Measurements from ENCODE around the gene SDK1.
"Not testable (repeated sequence)": the region's sequence is repeated elsewhere in the genome, so short reads cannot be mapped to it uniquely, and the experiment has no call there.

The SDK1 gene

DNA sequence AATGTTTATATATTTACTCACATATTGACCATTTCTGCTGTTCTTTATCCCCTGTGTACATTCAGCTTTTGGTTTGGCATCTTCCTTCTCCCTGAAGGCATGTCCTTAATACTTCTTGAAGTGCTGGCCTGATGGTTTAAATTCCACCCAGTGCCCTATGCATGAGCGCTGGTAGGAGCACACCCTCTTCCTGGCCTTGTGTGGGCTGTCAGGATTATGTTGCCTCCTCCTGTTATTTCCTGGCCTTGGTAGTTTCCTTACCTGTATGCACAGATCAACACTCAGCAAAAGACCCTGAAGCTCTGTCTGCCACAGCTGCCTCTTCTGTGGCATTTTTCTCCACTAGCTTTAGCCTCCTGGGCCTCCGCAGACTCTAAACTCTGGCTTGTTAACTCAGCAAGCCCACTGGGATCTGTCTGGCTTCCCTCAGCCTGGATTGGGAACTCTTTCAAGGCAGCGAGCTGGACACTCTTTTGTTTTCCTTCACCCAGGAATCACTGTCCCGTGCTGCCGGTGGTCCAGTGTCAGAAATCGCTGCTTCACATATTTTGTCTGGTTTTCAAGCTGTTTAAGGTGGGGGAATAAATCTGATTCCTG is 595.2 kb downstream of the SDK1 start:
- DNase-seq, result no peak

DNA sequence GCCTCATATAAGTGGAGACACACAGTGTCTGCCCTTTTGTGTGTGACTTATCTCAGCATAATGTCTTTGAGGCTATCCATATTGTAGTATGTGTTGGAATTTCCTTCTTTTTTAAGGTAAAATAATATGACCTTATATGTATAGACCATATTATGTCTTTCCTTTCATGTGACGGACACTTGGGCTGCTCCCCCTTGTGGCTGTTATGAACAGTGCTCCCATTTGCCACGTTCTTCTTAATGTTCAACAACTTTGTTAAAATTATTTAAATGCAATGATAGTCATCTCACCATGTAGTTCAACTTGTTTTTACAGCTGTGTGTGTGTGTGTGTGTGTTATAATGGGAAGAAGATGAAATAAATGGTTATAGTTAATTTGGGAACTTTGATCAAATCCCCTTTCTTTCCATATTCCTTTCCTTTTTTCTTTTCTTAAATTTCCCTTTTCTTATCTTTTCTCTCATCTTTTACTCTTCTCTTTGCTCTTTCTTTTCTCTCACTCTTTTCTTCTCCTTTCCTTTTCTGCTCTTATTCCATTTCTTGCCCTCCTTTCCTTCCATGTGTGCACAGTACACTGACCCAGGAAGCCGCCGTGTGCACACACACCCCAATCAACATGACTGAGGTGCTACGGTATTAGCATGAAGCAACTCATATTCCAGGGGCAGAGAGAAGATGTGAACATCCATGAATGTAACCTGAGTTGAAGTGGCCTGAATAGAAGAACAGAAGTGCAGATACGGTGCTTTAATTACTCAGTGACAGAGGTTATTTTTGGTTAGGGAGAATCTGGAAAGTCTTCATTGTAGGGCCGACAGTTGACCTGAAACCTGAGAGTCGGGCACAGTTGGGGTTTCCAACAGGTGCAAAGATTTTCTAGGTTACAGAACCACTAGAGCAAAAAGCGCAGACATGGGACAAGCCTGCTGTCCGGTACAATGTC is 596.6 kb downstream of the SDK1 start:
- peak; percentile 55 to 56 for DNase-seq

DNA sequence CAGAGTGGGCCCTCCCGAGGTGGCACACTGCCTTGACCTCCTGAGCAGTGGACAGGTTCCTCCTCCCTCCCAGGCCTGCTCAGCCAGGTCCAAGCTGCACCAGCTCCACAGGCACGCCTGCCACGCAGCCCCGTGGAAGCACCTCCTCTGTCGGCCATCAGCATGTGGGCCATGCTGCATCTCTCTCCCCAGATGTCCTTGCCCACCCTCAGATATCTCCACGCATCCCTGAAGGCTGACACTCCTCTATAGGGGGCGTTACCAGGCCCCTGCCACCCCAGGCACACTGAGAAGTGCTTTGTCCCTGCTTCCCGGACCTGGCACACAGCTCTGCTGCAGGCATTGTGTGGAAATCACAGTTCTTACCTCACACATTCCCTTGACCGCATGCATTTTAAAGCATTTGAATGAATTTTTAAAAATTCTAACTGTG is 598.5 kb downstream of the SDK1 start:
- no peak for DNase-seq

DNA sequence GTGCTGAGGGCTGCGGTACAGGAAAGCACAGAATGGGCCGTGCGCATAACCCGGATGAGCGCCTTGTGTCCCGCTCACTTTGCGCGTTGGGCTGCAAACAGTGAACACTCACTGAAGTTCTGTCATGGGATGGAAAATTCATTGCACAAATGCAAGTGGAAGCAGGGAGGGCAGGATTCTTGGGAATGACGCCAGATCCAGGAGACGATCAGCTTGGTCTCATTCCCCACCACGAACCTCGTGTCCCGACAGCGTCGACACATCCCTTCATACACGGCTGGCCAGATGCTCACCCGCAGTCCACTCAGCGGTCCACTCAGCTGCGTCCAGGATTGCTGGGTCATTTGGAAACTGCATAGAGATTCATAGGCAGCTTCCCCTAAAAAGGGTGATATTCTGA is 607.1 kb downstream of the SDK1 start:
- DNase-seq, result no peak

DNA sequence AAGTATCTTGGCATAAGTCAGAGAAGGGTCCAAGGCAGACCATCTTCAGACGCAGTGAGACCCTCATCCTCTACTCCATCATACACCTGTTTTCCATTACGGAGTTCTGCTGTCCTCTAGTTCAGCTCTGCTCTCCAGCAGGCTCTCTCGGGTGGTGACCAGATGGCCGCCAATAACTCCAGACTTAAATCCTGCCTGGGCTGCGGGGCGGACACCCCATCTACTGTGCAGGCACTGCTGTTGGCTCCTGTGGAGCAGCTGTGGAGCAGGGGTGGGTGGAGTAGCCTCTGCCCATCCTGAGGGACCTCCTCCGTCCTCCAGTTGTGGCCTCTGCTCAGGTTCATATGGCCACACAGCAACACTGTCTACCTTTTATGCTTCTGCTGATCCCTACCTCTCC is 608.1 kb downstream of the SDK1 start:
- no peak for DNase-seq

DNA sequence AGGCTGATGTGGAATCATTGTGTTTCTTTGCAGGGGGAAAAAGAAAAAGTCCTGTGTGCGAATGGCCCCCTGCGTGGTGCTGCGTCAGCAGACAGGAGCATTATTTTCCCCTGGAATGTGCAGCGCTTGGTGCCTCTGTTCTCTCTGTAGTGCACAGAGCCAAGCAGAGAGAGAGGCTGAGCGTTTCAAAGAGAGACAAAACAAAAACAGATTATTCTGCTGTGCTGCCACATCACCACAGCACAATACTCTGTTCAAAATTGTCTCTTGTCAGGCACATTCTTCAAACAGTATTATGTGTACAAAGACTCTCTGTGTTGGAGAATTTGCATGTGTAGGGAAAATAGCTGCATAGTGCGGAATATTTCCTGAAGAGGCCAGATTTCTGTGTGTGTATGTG is 609.0 kb downstream of the SDK1 start:
- no peak for DNase-seq

DNA sequence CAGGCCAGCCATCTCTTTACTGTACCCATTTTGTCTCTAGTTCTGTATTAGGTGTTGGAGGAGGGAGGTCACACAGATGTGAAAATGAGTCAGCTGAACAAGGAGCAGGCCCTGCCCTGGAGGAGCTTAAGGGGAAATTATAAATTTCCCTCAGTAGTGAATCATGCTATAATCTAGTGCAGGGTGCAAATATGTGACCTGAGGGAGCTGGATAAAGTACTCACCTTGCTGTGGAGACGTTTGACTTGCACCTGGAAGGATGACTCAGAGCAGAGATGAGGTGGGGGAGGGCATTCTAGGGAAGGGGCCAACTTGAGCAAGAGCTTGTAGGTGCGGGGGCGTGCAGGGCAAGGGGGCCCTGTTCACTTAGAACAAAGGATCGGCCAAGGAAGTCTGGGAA is 610.6 kb downstream of the SDK1 start:
- DNase-seq, result no peak

DNA sequence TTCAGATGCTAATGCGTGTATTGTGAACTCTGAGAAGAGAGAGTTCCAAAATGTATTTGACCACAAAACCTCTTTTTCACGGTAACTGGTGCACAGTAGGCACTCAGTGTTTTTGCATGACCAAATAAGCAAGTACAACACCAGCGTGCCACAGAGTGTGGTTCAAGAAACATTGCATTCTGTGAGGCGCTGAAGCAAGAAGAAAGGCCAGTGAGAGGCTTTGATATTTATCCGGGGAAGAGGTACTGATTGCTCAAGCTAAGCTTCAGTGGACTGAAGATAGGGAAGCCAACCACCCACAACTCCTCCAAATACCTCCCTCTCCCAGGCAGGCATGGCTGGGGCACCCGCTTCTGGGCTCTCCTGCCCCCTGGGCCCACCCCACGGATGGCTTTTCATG is 611.2 kb downstream of the SDK1 start:
- no peak for DNase-seq

DNA sequence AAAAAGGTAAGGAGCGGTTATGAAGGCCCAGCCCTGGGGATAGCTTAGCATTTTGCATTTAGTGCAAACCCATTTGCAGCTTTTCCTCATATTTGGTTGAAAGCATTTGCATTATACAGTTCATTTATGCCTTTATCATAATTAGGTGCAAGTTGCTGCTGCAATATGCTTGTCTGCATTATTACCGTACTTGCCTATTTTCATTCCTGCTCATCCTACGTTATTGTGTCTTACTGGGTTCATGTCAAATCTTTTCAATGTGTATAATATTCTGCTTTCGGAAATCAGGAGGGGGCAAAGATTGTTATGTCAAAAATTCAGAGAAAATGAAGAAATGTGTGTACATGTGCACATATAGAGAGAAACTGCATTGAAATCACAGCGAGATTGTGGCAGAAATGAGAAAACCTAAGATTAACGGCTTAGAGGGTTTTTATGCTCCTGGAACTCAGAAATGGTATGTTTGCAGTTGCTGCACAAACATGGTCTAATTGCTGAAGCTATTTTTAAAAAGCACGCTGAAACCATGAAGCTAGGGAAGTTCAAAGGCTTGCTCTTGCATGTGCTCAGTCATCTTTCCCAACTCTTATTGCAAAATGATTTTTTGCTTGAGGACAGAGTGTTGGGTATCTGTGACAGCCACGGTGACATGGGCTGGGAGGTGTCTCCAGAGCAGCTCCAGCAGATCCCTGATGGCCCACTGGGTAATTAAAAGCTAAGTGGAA is 613.2 kb downstream of the SDK1 start:
- no peak for DNase-seq

DNA sequence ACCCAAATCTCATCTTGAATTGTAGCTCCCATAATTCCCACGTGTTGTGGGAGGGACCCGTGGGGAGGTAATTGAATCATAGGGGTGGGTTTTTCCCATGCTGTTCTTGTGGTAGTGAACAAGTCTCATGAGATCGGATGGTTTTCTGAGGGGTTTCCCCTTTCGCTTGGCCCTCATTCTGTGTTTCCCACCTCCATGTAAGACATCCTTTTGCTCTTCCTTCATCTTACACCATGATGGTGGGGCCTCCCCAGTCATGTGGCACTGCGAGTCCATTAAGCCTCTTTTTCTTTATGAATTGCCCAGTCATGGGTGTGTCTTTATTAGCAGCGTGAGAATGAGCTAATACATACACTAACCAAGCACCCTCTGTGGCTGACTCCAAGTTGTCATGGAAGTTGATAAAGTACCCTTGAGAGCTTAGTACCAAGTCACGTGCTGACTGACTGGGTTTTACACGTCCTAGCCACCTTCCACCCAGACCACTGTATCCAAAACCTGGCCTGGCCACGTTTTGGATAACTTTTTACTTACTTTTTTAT is 614.4 kb downstream of the SDK1 start:
- DNase-seq, result no peak

DNA sequence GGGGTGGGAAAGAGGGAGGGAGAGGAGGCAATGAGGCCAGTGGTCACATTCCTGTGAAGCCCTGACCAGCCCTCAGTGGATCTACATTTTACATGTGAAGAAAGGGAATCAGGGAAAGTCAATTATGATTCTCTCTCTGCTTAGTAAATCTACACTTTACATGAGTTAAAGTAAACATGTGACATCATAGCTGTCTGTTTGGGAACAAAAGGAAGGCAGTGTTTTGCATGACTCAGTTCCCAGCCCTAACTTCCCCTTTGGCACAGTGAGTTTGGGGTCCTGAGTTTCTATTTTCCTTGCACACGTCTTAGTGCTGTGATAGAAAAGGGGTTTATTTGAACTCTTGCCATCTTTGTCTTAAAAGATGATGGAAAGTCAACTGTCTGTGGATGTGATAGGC is 615.1 kb downstream of the SDK1 start:
- no peak for DNase-seq

DNA sequence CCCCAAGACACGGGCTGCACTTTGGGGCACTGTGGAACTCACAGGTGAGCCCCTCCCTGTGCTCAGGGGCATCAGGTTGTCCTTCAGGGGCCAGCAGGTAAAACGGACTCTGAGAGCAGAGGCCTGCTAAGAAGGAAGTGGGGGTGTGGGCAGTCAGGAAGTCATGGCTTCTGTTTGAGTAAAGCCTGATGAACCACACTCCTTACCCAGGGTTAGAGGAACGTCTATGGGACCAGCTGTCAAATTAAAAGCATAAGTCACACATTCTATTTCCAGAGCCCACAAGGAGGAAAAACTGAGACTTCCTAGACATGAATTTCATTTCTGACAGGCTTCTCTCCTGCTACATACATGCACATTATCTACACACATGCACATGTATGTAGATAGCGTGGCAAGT is 616.4 kb downstream of the SDK1 start:
- no peak for DNase-seq

DNA sequence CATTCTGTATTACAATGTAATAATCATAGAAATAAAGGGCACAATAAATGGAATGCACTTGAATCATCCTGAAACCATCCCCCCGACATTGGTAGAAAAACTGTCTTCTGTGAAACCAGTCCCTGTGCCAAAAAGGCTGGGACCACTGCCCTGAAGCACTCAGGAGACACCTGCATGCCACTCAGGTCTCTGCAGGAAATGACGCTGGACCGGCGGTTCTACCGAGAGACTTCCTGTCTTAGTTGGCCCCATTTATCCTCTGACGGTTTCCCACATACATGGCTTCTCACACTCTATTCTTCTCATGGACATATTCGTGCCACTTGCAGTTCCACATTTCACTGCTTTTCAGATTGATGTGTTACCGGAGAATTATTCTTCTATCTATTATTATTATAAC is 617.5 kb downstream of the SDK1 start:
- no peak for DNase-seq

DNA sequence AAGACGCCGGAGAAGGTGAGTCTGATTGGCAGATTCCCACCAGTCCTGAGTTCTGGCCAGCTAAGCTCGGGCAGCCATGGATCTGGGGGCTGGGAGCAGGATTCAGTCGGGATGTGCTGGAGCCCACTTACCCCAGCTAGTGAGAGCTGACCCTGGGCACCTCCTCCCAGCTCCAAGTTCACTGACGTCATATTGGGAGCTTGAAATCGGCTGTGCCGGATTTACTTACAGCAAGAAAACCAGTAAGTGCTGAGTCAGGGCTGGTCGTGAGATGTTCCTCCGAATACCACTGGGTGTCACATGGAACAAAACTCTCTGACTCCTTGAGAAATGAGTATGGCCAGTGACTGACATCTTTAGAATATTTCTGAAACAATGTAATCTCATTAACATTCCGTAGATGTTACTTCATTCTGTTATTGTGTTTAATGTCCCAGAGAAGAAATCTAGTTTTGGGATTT is 621.2 kb downstream of the SDK1 start:
- DNase-seq, result no peak

DNA sequence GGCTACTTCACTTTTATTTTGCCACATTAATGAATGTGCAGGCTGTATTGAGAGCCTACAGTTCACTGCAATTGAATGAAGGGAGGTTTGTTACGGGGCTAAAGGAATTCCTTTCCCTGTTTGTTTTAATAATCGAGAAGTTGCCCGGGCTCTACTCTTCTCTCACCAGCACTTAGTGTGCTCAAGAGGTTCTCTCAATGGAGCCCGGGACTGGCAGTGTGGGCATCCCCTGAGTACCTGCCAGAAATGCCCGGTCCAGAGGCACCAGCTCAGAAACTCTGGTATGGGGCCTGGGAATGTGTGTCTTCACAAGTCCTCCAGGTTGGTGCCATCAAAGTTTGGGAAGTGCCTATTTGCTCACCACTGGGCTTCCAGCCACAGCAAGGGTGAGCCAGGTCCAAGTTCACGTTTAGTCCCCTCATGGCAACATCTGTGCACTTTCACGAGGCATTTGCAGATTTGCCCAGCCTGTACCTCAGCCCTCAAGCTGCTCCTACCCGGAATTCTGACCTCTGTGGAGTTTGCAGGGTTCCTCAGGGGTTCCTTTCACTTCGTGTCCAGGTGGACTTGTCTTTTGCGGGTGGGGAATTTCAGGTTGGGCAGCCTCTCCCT is 622.4 kb downstream of the SDK1 start:
- no peak for DNase-seq

DNA sequence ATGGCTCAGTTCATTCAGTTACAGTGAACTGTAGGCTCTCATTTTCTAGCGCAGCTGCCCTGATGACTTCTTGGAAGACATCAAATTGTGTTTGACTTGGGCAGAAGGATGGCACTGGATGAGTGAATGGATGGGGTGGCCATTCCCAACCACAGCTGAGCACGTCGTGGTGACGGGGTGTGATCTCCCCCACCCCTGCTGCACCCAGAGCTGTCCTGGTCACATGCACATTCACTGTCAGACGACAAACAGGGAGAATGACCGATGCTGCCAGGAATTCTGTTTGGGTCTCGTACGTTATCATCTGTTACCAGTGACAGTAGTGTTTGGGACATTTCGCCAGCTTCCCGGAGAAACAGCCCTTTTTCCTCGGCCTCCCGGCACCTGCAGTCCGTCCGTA is 623.2 kb downstream of the SDK1 start:
- no peak for DNase-seq

DNA sequence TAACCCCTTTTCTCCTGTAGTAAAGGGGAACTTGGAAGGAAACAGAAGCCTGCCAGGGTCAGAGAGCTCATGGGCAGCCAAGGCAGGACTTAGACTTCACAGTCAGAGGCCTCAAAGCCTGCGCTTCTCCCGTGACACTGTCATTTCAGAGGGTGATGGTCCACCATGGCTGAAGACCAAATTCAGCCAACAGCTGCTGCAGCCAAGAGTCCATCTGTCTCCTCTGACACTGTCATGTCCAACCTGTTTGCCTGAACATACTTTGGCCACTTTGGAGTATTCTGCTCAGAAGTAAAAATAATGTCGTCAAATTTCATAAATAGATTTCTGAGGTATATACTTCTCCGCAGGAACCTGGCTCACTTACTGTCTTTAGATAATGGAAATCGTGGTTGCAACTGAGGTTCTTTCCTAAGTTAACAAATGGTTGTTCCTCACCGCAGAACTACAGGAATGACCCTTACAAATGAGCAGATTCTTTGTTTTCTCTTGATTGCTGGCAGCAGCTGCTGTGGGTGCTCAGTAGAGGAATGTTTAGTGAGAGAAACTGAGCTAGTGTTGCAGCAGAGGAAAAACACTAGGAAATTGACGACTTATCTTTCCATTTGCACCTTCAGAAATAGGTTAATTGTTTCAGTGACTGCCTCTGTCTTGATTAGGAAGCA is 626.5 kb downstream of the SDK1 start:
- DNase-seq, result no peak

DNA sequence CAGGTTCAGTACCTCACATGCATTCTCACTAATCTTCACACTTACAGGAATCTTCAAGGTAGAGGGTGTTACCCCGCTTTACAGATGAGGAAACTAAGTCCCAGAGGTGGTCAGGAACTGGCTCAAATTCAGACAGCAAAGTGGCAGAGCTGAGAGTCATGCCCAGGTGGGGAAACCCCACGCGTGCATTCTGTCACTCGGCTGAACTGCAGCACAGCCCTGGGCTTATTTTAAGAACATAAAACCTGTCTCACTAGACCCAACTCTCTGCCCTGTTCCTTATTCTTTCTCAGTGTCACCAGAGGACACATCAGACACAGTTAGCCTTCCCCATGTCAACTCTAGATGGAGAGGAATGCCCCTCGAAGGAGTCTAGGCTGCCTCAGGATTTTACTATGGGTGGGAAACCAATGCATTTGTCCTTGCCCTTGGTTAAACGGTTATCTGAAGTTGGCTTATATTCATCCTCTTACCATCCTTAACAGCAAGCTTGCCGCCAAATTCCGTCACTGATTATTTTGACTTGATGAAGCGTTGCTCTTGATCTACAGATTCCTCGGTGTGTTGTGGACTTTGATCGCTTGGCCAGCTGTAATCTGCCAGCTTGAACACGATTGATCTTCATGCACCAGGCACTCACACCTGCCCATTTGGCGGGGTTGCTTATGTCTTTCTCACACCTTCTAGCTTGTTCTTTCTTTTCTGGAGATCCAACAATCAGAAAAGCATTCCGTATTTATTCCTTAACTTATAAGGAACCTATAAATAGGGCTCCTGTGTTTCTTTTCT is 627.9 kb downstream of the SDK1 start:
- no peak for DNase-seq

DNA sequence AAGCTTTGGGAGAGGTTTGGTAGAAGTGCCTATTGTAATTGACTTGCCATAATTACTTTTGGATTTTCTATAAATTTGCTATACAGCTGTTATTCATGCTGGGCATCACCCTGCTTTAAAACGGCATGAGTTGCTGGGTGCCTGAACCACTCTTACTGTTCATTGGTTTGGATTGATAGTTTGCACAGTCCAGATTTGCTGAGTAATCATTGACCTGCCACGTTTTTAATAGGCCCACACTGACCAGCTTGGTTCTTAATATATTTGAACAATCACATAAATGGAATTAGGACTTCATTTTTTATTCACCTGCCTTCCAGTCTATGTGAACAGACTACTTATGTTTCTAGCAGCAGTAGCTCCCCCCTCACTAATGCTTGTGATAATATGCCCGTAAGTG is 630.8 kb downstream of the SDK1 start:
- DNase-seq, result no peak

DNA sequence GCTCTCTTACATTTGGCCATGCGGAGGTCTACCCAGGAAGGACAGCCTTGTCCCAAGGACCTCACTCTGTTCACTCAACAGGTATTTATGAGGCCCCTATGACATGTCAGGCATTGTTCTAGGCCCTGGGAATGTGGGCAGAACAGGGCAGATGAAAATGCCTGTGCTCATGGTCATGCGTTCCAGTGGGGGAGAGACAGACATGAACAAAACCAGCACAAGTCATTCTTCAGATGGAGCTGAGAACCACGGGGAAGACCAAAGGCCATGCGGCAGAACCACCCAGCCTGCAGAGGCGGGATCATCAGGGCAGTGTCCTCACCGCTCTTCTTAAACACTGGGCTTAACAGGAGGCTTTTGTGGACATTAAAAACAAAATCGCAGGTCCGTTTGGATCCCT is 636.1 kb downstream of the SDK1 start:
- DNase-seq, result no peak

DNA sequence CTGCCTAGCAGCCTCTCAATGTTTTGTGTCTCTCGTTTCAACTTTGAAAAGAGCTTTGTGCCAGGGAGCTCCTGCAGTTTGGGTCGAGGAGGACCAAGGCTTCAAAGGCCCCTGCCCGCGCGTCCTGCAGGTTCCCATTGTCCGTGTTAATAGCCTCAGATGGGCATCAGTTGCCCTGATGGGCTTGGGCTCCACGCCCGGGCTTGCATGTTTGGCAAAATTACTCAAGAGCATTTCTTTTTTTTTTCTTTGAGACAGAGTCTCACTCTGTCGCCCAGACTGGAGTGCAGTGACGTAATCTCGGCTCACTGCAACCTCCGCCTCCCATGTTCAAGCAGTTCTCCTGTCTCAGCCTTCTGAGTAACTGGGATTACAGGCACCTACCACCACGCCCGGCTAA is 636.6 kb downstream of the SDK1 start:
- no peak for DNase-seq

DNA sequence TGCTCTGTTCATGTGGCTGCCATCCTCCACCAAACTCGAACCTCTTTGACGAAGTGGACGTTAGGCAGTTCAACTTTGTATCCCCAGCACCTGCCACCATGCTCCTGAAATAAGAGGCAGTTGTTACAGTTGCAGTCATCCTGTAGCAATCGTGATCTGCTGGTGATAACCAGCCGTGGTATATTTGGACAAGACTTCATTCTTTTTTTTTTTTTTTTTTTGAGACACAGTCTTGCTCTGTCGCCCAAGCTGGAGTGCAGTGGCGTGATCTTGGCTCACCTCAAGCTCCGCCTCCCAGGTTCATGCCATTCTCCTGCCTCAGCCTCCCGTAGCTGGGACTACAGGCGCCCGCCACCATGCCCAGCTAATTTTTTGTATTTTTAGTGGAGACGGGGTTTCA is 640.7 kb downstream of the SDK1 start:
- DNase-seq, result not testable (repeated sequence)

Data from CD4-positive, alpha-beta T cell treated with Interleukin-4 for 1 hour (primary cell).